Stomach (tissue), 4 donors: ENCODE results near the gene GRIP1.

Experiments
- EP300 ChIP-seq: sonication (generic); formaldehyde crosslinking; IDR thresholded peaks from one replicate; pipeline ENCODE4 v1.6.1; 2017; ENCODE audit warnings: antibody characterized with exemption
- TF ChIP-seq, protein P1 (sequence below), 7 experiments: fragments of 450-650 bp in 4 of 7; fragments of 200-600 bp in 3 of 7; sonication (generic) in 3 of 7; IDR thresholded peaks; one replicate each; pipeline ENCODE4 v1.5.1; 2016 to 2019; ENCODE audit warnings: antibody characterized with exemption in 7 of 7, control low read depth in 2 of 7, mild to moderate bottlenecking in 1 of 7

DNA sequence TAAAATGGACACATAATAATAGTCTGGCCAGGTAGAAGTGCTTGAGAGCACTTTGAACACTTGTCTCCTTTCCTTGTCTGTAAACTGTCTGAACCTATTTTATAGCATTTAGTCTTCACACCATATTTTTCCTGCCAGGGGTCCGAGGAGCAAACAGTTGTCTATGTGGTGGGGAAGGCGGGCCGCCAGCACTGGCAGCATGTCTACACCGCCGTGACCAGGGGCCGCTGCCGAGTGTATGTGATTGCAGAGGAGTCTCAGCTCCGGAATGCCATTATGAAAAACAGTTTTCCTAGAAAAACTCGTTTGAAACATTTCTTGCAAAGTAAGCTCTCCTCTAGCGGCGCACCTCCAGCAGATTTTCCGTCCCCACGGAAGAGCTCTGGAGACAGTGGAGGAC lies 347.9 kb downstream of the GRIP1 start:
- TF ChIP-seq, protein P1, sequence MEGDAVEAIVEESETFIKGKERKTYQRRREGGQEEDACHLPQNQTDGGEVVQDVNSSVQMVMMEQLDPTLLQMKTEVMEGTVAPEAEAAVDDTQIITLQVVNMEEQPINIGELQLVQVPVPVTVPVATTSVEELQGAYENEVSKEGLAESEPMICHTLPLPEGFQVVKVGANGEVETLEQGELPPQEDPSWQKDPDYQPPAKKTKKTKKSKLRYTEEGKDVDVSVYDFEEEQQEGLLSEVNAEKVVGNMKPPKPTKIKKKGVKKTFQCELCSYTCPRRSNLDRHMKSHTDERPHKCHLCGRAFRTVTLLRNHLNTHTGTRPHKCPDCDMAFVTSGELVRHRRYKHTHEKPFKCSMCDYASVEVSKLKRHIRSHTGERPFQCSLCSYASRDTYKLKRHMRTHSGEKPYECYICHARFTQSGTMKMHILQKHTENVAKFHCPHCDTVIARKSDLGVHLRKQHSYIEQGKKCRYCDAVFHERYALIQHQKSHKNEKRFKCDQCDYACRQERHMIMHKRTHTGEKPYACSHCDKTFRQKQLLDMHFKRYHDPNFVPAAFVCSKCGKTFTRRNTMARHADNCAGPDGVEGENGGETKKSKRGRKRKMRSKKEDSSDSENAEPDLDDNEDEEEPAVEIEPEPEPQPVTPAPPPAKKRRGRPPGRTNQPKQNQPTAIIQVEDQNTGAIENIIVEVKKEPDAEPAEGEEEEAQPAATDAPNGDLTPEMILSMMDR (IDR thresholded peaks at IDR 0.05): no peak
- no peak for TF ChIP-seq EP300
